MM.1S (cell line): ENCODE results near the gene CBX3.

ENCODE experiments used
- EZH2phosphoT487 ChIP-seq: fragments of 300-600 bp; sonication (generic); IDR thresholded peaks from 2 replicates; pipeline ENCODE4 v1.6.1; 2018; ENCODE audit warnings: antibody characterized with exemption, low read length
- TF ChIP-seq, protein P1 (sequence below): fragments of 300-600 bp; sonication (generic); IDR thresholded peaks from 2 replicates; pipeline ENCODE4 v1.5.1; 2016; ENCODE audit warnings: antibody characterized with exemption, low read length, mixed read lengths

DNA sequence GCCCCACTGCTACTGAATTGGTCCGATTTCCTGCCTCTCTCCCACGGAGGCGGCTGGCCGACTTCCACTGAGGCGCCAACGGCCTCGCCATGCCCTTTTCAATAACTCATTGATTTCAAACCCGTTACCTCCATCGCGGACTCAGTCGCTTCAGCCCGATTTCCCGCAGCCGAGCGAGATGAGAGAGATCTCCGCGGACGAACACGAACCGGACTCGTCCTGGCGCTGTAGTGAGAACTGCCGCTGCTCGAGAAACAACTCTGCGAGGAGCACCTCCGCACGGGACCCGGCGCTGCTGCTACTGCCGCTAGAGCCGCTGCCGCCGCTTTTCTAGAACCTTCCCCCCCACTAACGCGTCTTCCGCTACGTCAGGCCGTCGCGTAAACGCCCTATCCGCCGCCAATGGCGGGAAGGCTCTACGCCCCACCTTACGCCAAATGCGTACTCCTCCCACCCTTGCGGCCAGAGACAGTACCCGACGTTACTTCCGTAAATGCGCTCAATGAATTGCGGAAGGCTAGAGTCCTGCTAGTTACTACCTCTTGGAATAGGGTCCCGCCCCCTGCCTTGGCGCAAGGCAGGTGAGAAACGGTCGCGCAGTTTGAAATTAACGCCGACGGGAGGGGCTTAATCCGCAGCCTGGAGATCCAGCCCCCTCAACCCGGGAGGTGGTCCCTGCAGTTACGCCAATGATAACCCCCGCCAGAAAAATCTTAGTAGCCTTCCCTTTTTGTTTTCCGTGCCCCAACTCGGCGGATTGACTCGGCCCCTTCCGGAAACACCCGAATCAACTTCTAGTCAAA lies 900 bp upstream of the CBX3 start, which contains the start of gene HNRNPA2B1:
- TF ChIP-seq, protein P1, sequence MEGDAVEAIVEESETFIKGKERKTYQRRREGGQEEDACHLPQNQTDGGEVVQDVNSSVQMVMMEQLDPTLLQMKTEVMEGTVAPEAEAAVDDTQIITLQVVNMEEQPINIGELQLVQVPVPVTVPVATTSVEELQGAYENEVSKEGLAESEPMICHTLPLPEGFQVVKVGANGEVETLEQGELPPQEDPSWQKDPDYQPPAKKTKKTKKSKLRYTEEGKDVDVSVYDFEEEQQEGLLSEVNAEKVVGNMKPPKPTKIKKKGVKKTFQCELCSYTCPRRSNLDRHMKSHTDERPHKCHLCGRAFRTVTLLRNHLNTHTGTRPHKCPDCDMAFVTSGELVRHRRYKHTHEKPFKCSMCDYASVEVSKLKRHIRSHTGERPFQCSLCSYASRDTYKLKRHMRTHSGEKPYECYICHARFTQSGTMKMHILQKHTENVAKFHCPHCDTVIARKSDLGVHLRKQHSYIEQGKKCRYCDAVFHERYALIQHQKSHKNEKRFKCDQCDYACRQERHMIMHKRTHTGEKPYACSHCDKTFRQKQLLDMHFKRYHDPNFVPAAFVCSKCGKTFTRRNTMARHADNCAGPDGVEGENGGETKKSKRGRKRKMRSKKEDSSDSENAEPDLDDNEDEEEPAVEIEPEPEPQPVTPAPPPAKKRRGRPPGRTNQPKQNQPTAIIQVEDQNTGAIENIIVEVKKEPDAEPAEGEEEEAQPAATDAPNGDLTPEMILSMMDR: no peak
- no peak for TF ChIP-seq EZH2phosphoT487
